Measurements from ENCODE around the gene LMX1A.

DNA sequence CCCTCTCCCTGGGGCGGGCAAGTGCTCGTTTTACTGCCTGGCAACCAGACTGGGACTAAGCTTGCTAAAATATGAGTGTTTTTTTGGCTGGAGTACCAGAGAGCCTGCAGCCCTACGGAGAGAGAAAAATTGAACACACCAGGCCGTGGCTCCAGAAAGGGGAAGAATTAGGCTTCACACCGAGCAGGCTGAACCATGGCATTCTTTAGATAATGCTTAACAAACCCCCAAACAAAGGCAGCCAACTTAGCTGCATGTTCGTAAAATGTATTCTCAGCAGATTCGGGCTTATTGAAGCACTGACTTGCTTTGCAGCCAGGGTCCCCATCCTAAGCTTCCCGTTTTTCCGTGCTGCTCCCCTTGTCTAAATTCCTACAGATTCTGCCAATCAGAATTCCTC is 76.6 kb downstream of the LMX1A start:
- no peak for TF ChIP-seq PATZ1 (CRISPR knock-in tag; IDR thresholded peaks at IDR 0.05; ENCODE audit: borderline replicate concordance)
- no peak for TF ChIP-seq ZFP3 (CRISPR knock-in tag; IDR thresholded peaks at IDR 0.05)
- no peak for TF ChIP-seq ZNF70 (CRISPR knock-in tag; IDR thresholded peaks at IDR 0.05)
- TF ChIP-seq ARNTL (CRISPR knock-in tag; IDR thresholded peaks at IDR 0.05; ENCODE audit: borderline replicate concordance, low read depth), result no peak
- no peak for TF ChIP-seq ZFP30 (CRISPR knock-in tag; IDR thresholded peaks at IDR 0.05)
